Astrocyte of the spinal cord (primary cell): ENCODE measurements around the gene MCUR1.
A peak's percentile ranks its signal among the peaks of the same experiment; 100 is the strongest.

Experiments used
- DNase-seq: peaks from one replicate; pipeline ENCODE4 v3.0.0; 2011; ENCODE audit warnings: low read depth, low spot score
- H3K4me3 ChIP-seq: 2 replicates; pipeline ENCODE4 v1.5.1; 2011; ENCODE audit warnings: low read depth, mild to moderate bottlenecking, low read length, moderate library complexity
- in situ Hi-C: cut with HindIII; loops from 2 replicates; pipeline ENCODE4 v1.10.0; 2017; ENCODE audit warnings: low sequenced_read_pairs
- TF ChIP-seq, protein P1 (sequence below): IDR thresholded peaks from 2 replicates; pipeline ENCODE4 v1.5.1; 2012; ENCODE audit warnings: low read depth, mild to moderate bottlenecking, low read length, inconsistent platforms

MCUR1 gene

DNA sequence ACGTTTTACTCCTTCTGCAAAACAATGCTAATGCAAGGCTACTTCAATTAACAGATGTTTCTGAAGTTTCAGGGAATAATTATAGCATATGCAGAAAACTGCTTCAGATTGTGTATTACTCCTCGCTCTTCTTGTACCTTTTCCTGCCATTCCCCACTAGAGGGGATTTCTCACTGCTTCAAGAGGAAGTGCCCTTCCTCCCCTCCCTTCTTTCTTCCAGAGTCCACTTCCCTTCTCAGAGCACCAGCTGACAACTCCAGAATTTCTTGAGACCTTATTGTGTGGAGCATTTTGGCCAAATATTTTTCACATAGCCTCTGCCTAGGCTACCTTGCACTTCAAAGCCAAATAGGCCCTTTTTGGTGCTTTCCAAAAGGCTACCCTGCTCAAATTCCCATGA lies 12.7 kb upstream of the MCUR1 start:
- no peak for DNase-seq
- no peak overlapping the region for H3K4me3 ChIP-seq
- in situ Hi-C loops, result no loop called here
- TF ChIP-seq, protein P1, sequence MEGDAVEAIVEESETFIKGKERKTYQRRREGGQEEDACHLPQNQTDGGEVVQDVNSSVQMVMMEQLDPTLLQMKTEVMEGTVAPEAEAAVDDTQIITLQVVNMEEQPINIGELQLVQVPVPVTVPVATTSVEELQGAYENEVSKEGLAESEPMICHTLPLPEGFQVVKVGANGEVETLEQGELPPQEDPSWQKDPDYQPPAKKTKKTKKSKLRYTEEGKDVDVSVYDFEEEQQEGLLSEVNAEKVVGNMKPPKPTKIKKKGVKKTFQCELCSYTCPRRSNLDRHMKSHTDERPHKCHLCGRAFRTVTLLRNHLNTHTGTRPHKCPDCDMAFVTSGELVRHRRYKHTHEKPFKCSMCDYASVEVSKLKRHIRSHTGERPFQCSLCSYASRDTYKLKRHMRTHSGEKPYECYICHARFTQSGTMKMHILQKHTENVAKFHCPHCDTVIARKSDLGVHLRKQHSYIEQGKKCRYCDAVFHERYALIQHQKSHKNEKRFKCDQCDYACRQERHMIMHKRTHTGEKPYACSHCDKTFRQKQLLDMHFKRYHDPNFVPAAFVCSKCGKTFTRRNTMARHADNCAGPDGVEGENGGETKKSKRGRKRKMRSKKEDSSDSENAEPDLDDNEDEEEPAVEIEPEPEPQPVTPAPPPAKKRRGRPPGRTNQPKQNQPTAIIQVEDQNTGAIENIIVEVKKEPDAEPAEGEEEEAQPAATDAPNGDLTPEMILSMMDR, result no peak

DNA sequence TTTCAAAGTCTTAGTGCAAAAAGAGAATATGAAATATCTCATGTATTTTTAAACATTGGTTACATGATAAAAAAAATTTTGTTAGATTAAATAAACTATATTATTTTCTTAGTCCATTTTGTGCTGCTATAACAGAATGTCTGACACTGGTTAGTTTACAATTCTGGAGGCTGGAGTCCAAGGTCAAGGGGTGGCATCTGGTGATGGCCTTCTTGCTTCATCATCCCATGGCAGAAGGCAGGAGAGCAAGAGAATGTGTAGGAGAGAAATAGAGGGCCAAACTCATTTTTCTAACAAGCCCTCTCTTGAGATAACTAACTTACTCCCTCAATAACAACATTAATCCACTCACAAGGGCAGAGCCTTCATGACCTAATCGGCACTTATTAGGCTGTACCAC lies 11.5 kb upstream of the MCUR1 start:
- in situ Hi-C loops, result no loop called here
- TF ChIP-seq, protein P1, result no peak
- H3K4me3 ChIP-seq, result no peak overlapping the region
- no peak for DNase-seq

DNA sequence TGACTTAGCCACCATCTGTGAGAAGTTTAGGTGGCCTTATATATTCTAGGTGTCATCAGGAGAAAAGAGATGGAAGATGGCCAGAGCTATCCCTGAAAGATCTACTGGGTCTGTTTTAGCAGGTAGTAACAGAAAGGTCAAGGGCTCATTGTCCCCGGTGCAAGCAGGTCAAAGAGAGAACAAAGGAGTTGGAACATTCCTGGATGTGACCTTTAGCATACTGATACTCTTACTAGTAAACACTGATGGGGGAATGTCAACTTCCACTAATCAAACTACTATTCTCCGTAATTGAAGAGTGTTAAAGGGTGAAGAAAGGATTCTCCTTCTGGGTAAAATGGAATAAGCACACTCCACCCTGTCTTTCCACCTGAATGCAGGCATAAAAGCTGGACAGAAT lies 4.0 kb upstream of the MCUR1 start:
- TF ChIP-seq, protein P1, result no peak
- in situ Hi-C loops, result no loop called here
- no peak overlapping the region for H3K4me3 ChIP-seq
- DNase-seq, result no peak

DNA sequence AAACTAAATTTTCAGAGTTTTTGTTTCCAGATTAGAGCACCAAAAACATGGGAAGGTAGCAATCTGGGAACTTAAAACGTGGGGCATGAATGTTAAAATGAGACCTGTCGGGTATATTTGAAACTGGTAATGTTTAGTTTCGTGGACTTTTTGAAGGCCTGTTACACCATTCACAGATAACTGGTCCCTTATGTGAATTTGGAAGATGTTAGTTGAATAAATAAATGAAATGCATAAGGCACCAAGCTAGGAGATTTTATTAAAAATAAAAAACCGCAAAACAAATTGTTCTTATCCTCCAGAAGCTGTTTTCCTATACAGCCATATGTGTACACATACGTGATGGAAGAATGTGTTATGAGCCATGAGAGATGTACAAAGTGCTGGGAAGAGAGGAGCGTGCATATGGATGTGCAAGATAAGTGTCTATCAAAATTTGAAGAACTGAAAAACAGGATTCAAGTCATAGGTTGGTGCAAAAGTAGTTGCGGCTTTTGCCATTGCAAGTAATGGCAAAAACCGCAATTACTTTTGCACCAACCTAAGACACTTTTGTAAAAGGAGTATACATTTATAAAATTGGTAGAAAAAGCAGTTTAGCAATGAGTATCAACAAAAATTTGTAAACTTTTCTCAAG lies 700 bp upstream of the MCUR1 start:
- TF ChIP-seq, protein P1, result no peak
- peak; percentile 9 for DNase-seq
- in situ Hi-C loops, result no loop called here
- peak overlapping the region; percentile 71 for H3K4me3 ChIP-seq

DNA sequence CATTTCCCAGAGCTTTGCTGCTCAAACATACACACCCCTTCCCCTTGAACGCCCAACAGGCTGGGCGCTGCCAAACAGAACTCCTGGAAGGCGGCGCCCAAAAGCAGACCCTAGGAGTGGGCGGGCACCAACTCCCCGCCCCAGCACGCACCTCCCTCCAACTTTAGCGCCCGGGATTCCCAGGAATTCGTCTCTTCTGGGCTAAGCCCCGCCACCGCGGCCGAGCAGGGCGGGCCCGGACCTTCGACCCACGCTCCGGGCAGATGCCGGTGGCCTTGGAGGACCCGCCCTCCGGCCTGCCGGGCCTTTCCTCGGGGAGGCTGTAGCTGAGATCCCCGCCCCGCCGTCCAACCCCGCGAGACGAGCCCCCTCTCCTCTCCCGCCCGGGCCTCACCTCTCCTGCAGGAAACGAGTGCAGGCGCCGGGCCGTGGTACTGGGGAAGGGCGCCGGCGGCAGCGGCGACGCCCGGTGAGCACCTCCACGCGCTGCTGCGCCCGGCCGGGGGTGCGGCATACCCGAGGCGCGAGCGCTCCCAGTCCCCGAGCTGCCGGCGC lies 659 bp downstream of the MCUR1 start:
- DNase-seq, result peak; percentile 71
- peak overlapping the region; percentile 71 for H3K4me3 ChIP-seq
- in situ Hi-C loops, result no loop called here
- TF ChIP-seq, protein P1, result no peak

DNA sequence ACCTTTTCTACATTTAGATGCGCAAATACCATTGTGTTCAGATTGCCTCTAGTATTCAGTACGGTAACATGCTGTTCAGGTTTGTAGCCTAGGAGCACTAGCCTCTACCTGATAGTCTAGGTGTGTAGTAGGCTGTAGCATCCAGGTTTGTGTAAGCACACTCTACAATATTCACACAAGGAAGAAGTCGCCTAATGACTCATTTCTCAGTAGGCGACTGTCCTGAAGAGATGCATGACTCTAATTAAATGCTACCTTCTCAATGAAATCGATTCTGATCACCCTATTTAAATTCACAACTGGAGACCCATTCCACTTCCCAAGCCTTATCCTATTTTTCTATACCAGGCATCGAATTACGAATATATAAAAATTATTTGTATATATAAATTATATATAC lies 1.3 kb downstream of the MCUR1 start:
- TF ChIP-seq, protein P1, result no peak
- in situ Hi-C loops, result no loop called here
- peak overlapping the region; percentile 71 for H3K4me3 ChIP-seq
- DNase-seq, result no peak
